IMR-90 (cell line): ENCODE results near the gene SAMHD1. TPM values are rescaled to one million over a fixed set of nuclear protein-coding genes. Genes with fewer than 3 reads are reported as not detected.

ENCODE experiments used
- ATAC-seq: fragments of 200-7000 bp; cut with Tn5 transposase; 2 replicates; pipeline ENCODE4 v1.9.1; 2020; ENCODE audit warnings: low read depth, mild to moderate bottlenecking, moderate library complexity
- BruUV-seq: library from RNA; stranded (reverse); fragments of 400-500 nt; replicated peaks from 2 replicates; lab custom pipeline; 2021; lab: Mats Ljungman, UMichigan
- CTCF ChIA-PET: fragments of 300-600 bp; formaldehyde crosslinking; extraction: SDS; loops from one replicate; lab custom pipeline; 2021; ENCODE audit warnings: antibody characterized with exemption; lab: Yijun Ruan, JAX
- POLR2A ChIA-PET: fragments of 300-600 bp; sonication (Branson Sonifier 250); formaldehyde crosslinking; loops from one replicate; lab custom pipeline; 2022; ENCODE audit warnings: antibody characterized with exemption; ENCODE audit not compliant: unreplicated experiment; lab: Charles Lee
- DNase-seq: peaks from one replicate; pipeline ENCODE4 v3.0.0; 2013
- H2AFZ ChIP-seq: replicated peaks from 2 replicates; pipeline ENCODE3; 2013; ENCODE audit warnings: low read length, mild to moderate bottlenecking; ENCODE audit not compliant: poor library complexity
- H2AK5ac ChIP-seq: 2 replicates; pipeline ENCODE4 v1.6.1; 2013; ENCODE audit warnings: low read depth, low read length, inconsistent platforms
- H2AK9ac ChIP-seq: replicated peaks from 2 replicates; pipeline ENCODE3; 2013; ENCODE audit warnings: mild to moderate bottlenecking, low read depth, low read length, moderate library complexity; ENCODE audit not compliant: poor library complexity
- H2BK120ac ChIP-seq: 2 replicates; pipeline ENCODE4 v1.6.1; 2013; ENCODE audit warnings: low read depth, low read length, inconsistent platforms
- H2BK15ac ChIP-seq: 3 replicates; pipeline ENCODE4 v1.6.1; 2013; ENCODE audit warnings: low read depth, low read length, inconsistent platforms
- H2BK20ac ChIP-seq: 2 replicates; pipeline ENCODE4 v1.6.1; 2013; ENCODE audit warnings: low read depth, mild to moderate bottlenecking, inconsistent platforms, low read length, moderate library complexity
- H2BK5ac ChIP-seq: 2 replicates; pipeline ENCODE4 v1.6.1; 2013; ENCODE audit warnings: mild to moderate bottlenecking, low read depth, low read length, inconsistent platforms; ENCODE audit not compliant: poor library complexity, severe bottlenecking
- H3K14ac ChIP-seq: replicated peaks from 2 replicates; pipeline ENCODE4 v1.6.1; 2013; ENCODE audit warnings: low read depth, low read length, inconsistent platforms
- H3K18ac ChIP-seq: 2 replicates; pipeline ENCODE4 v1.6.1; 2013; ENCODE audit warnings: low read depth, low read length, control low read depth
- H3K23ac ChIP-seq: 2 replicates; pipeline ENCODE4 v1.6.1; 2013; ENCODE audit warnings: low read depth, low read length, inconsistent platforms
- H3K27ac ChIP-seq: 2 replicates; pipeline ENCODE4 v1.5.1; 2013; ENCODE audit warnings: mild to moderate bottlenecking, control low read depth, low read length; ENCODE audit not compliant: insufficient read depth
- H3K27me3 ChIP-seq: 2 replicates; pipeline ENCODE4 v1.6.1; 2013; ENCODE audit warnings: low read length; ENCODE audit not compliant: control insufficient read depth, insufficient read depth
- H3K36me3 ChIP-seq: 2 replicates; pipeline ENCODE4 v1.6.1; 2013; ENCODE audit warnings: low read length, mixed read lengths; ENCODE audit not compliant: control insufficient read depth, insufficient read depth
- H3K4ac ChIP-seq: 2 replicates; pipeline ENCODE4 v1.6.1; 2013; ENCODE audit warnings: low read depth, low read length, inconsistent platforms
- H3K4me1 ChIP-seq: 2 replicates; pipeline ENCODE4 v1.6.1; 2013; ENCODE audit warnings: low read length, mixed read lengths; ENCODE audit not compliant: control insufficient read depth, insufficient read depth
- H3K4me2 ChIP-seq: 2 replicates; pipeline ENCODE4 v1.6.1; 2013; ENCODE audit warnings: low read depth, mild to moderate bottlenecking, control low read depth, low read length, moderate library complexity
- H3K4me3 ChIP-seq: 2 replicates; pipeline ENCODE4 v1.5.1; 2013; ENCODE audit warnings: low read depth, mild to moderate bottlenecking, control low read depth, low read length, moderate library complexity; ENCODE audit not compliant: insufficient read depth
- H3K56ac ChIP-seq: 2 replicates; pipeline ENCODE4 v1.6.1; 2013; ENCODE audit warnings: low read length, inconsistent platforms; ENCODE audit not compliant: insufficient read depth; ENCODE audit errors: extremely low read depth
- H3K79me1 ChIP-seq, 2 experiments: 2 replicates each; pipeline ENCODE4 v1.6.1; 2013; ENCODE audit warnings: low read length in 2 of 2, inconsistent platforms in 1 of 2, low read depth in 1 of 2
- H3K9ac ChIP-seq: 2 replicates; pipeline ENCODE4 v1.6.1; 2013; ENCODE audit warnings: low read depth, low read length, control low read depth
- H3K9me1 ChIP-seq: 2 replicates; pipeline ENCODE4 v1.6.1; 2013; ENCODE audit warnings: low read length, inconsistent platforms; ENCODE audit not compliant: insufficient read depth
- H3K9me3 ChIP-seq: 2 replicates; pipeline ENCODE4 v1.6.1; 2013; ENCODE audit warnings: low read length; ENCODE audit not compliant: control insufficient read depth, insufficient read depth
- H4K20me1 ChIP-seq: 2 replicates; pipeline ENCODE4 v1.6.1; 2013; ENCODE audit warnings: low read length, inconsistent platforms; ENCODE audit not compliant: insufficient read depth
- H4K5ac ChIP-seq: 2 replicates; pipeline ENCODE4 v1.6.1; 2013; ENCODE audit warnings: mild to moderate bottlenecking, low read depth, low read length, control low read depth
- H4K8ac ChIP-seq, 2 experiments: 2 replicates each; pipeline ENCODE4 v1.6.1; 2013; ENCODE audit warnings: low read depth in 2 of 2, low read length in 2 of 2, control low read depth in 1 of 2, inconsistent platforms in 1 of 2
- H4K91ac ChIP-seq: 2 replicates; pipeline ENCODE4 v1.6.1; 2013; ENCODE audit warnings: low read depth, low read length, inconsistent platforms; ENCODE audit not compliant: insufficient read depth
- ELK1 ChIP-seq: fragments of 150-350 bp; IDR thresholded peaks from 2 replicates; pipeline ENCODE4 v1.6.1; 2016; ENCODE audit warnings: low read depth, mild to moderate bottlenecking, low read length, moderate library complexity, borderline replicate concordance
- MAFK ChIP-seq: IDR thresholded peaks from 2 replicates; pipeline ENCODE4 v1.6.1; 2012; ENCODE audit warnings: low read depth, low read length, improper control_type of control experiment
- WGBS, 2 experiments: methylation state at CpG; one replicate each; pipeline versions ENCODE4 v1.1.5 to v1.1.7; 2013; ENCODE audit warnings: missing lambda C conversion rate in 2 of 2; ENCODE audit not compliant: insufficient read length in 1 of 2; ENCODE audit errors: extremely low coverage in 2 of 2; 5-methylcytosine and 5-hydroxymethylcytosine counted together
- dilution Hi-C: fragments of 300-500 bp; cut with HindIII; formaldehyde crosslinking; loops from one replicate; pipeline ENCODE4 v1.14.3; 2018; ENCODE audit warnings: low sequenced_read_pairs; ENCODE audit not compliant: unreplicated experiment
- in situ Hi-C: fragments of 300-500 bp; cut with MboI; formaldehyde crosslinking; loops from 3 replicates; pipeline ENCODE4 v1.14.3; 2019; ENCODE audit warnings: low sequenced_read_pairs, inconsistent platforms, mixed read lengths
- intact Hi-C: fragments of 100-400 bp; cut with micrococcal nuclease; formaldehyde crosslinking; loops from 2 replicates; pipeline ENCODE4 v1.10.0; 2022
- polyA plus RNA-seq, 3 experiments: library from polyadenylated mRNA; depleted of rRNA; stranded (reverse); fragments of >200 nt; gene quantifications; 2 replicates each; pipeline ENCODE4 v1.2.3, GENCODE V29; 2012; ENCODE audit warnings: low replicate concordance in 1 of 3
- total RNA-seq: library from RNA; depleted of rRNA; stranded (reverse); fragments of >200 nt; gene quantifications from 2 replicates; pipeline ENCODE4 v1.2.3, GENCODE V29; 2012

Gene SAMHD1
- total and polyA plus RNA-seq, 2 of the 4 experiments (the other 2 are of a cell fraction): 6.3 to 14.9 TPM

GRCh38 chr20:36998652-36999051, 47.1 kb upstream of the SAMHD1 start:
- H3K36me3 ChIP-seq: peaks cover 6% of the 10 kb centered on the region; the same call in 1 of the 2 replicates
- BruUV-seq: no TSS peak
- H2AFZ ChIP-seq: no peak overlapping the region
- no peaks in the 10 kb centered on the region for H3K79me1 ChIP-seq
- intact Hi-C loops (no loop called here), in situ Hi-C loops (no loop called here), dilution Hi-C loops (no loop called here)
- no peak overlapping the region for H3K27ac ChIP-seq
- DNase-seq (no peak), ATAC-seq (no peak)
- H2BK20ac ChIP-seq: no peak overlapping the region
- H3K56ac ChIP-seq: no peak overlapping the region
- H4K91ac ChIP-seq: no peak overlapping the region
- no peak overlapping the region for H3K4me3 ChIP-seq
- H3K9me1 ChIP-seq: no peaks in the 10 kb centered on the region
- no peak overlapping the region for H4K5ac ChIP-seq
- no CpG with 5 or more reads among the region's 7 CpGs for WGBS, 2 experiments
- no peak overlapping the region for H2BK5ac ChIP-seq
- no peaks in the 10 kb centered on the region for H3K27me3 ChIP-seq
- no peaks in the 10 kb centered on the region for H3K9me3 ChIP-seq
- CTCF ChIA-PET: no interaction called here
- H4K8ac ChIP-seq: no peak overlapping the region
- H2AK9ac ChIP-seq: no peak overlapping the region
- no peak overlapping the region for H3K9ac ChIP-seq
- no peak overlapping the region for H2AK5ac ChIP-seq
- H3K23ac ChIP-seq: no peak overlapping the region
- POLR2A ChIA-PET: no interaction called here
- H3K4me1 ChIP-seq: no peaks in the 10 kb centered on the region
- H2BK120ac ChIP-seq: no peak overlapping the region
- H2BK15ac ChIP-seq: no peak overlapping the region
- no peaks in the 10 kb centered on the region for H4K20me1 ChIP-seq
- H3K4ac ChIP-seq: no peak overlapping the region
- TF ChIP-seq MAFK (no peak), ELK1 (no peak)
- H3K14ac ChIP-seq: no peak overlapping the region
- H3K18ac ChIP-seq: no peak overlapping the region
- no peak overlapping the region for H3K4me2 ChIP-seq
